DMS 273 (cell line): ENCODE data around the gene CBX4.

Experiments used
- DNase-seq: peaks from one replicate; lab custom pipeline; 2025; ENCODE audit not compliant: unreplicated experiment; lab: John Stamatoyannopoulos, UW

CBX4 gene

GRCh38 chr17:79814127-79814973, 24.9 kb downstream of the CBX4 start:
- no peak for DNase-seq

GRCh38 chr17:79813297-79814126, 25.7 kb downstream of the CBX4 start:
- peak; percentile 78 for DNase-seq

GRCh38 chr17:79812353-79813258, 26.6 kb downstream of the CBX4 start:
- peak; percentile 46 for DNase-seq

- DNase-seq: no peak
These were observed 27.3 kb downstream of the CBX4 start for GRCh38 chr17:79811868-79812352.

GRCh38 chr17:79811011-79811867, 28.0 kb downstream of the CBX4 start:
- DNase-seq: peak; percentile 88

- DNase-seq: peak; percentile 97
These were observed 28.9 kb downstream of the CBX4 start for GRCh38 chr17:79810130-79811010.

- DNase-seq: peak; percentile 56
These were observed 29.6 kb downstream of the CBX4 start for GRCh38 chr17:79809530-79810129.

GRCh38 chr17:79808763-79809529, 30.3 kb downstream of the CBX4 start:
- peak; percentile 72 for DNase-seq

- DNase-seq: peak; percentile 48
These were observed 32.1 kb downstream of the CBX4 start for GRCh38 chr17:79806863-79807720.

GRCh38 chr17:79806446-79806760, 32.8 kb downstream of the CBX4 start:
- DNase-seq: no peak

- DNase-seq: no peak
These were observed 34.2 kb downstream of the CBX4 start for GRCh38 chr17:79804856-79805696.

GRCh38 chr17:79803997-79804855, 35.0 kb downstream of the CBX4 start:
- DNase-seq: peak; percentile 81

GRCh38 chr17:79803421-79803996, 35.7 kb downstream of the CBX4 start:
- DNase-seq: no peak

- DNase-seq: no peak
These were observed 36.4 kb downstream of the CBX4 start for GRCh38 chr17:79802736-79803420.
